ENCODE data around the gene UNC79.
A peak's percentile ranks its signal among the peaks of the same experiment; 100 is the strongest.

The UNC79 gene

DNA sequence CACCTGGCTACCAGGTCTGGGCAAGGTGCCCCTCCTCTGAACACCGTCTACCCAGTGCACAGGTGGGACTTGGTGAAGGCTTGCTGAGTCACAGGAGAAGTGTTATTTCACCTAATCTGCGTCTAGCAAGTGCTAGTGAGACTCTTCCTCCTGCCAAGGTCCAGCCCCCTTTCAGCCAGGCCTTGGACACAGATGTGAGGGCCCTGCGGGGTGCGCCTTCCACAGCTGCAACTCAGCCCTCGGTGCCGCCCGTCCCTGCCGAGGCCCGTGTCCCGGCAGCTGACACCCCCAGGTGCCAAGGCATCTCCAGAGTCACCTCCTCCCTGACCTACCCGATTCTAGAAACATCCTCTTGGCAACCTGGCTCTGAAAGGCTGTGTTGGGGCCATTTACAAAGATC, 302.5 kb downstream of the UNC79 start:
- no peak for DNase-seq

GRCh38 chr14:93733631-93734030, 302.9 kb downstream of the UNC79 start:
- DNase-seq = no peak

GRCh38 chr14:93734086-93734822, 303.5 kb downstream of the UNC79 start:
- peak; percentile 27 for DNase-seq

GRCh38 chr14:93735206-93735605, 304.5 kb downstream of the UNC79 start:
- DNase-seq = no peak

DNA sequence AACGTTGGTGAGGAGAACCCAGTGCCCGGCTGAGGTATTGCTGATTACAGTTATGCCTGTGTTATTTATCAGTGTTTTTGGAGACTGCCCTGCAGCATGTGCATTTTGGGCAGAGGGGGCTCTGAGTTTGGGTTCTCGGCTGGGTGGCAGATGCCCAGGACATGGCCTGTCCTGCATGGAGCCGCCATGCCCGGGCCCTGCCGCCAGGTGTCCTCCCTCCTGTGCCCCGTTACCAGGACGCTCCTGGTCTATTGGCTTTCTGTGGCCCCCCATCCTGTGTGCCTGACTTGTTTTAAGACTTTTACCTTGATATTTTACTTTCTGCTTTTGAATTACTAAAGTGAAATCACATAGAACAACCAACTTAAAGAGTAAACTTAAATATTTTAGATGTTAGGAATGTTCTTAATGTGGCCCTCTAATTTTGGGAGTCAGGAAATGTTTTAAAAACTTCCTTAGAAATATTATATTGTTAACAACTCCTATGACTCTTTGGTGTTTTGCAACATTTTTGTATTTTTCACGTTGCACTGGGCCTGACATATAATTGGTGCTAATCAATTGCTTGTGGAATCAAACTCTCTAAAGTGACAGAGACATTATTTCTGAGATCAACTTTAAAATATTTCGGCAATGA, 305.8 kb downstream of the UNC79 start:
- DNase-seq = peak; percentile 16

DNA sequence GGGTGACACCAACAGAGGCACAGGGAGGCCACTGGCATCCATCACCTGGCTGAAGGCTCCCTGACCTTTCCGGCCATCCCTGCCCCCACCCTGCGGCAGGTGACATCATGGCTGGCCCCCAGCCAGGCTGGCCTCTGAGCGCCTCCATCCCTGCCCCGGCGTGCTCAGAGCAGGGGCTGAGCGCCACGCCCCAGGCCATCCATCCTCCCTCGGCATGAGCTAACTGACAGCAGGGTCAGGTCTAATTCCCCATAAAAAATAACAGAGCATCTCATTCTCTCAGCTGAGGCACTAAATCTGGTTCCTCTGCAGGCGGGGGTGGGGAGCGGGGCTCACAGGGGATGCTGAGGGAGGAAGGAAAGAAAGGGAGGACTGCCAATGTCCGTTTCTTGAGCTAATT, 306.9 kb downstream of the UNC79 start:
- no peak for DNase-seq

DNA sequence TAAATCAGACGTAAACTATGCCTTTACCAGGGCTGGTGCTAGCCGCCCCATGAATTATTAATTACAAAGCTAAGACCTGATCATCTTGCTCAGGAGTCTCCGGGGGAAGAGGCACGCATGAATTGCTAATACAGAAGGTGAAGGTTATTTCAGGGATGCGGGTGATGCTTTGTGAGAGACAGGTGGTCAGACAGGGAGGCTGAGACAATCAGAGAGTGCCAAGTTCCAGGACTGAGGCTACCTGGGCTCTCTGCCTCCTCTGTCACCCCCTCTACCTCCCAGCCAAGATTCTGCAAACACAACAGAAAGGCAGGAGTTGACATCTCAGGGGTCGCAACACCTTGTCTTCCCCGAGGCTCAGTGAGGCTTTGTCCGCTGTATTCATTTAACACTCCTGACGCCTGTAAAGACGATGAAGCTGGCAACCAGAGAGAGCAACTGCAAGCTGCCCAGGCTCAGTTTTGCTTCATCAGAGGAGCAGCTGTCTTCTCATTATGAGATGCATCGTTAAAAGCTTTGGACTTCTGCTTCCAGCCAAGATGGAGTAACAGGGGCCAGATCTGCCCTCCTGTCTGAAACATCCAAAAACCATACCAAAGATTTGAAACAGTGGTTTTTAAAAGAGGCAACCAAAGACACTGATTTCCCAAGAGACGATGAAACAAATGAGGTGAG, 311.0 kb downstream of the UNC79 start:
- no peak for DNase-seq

GRCh38 chr14:93742761-93743160, 312.0 kb downstream of the UNC79 start:
- no peak for DNase-seq

DNA sequence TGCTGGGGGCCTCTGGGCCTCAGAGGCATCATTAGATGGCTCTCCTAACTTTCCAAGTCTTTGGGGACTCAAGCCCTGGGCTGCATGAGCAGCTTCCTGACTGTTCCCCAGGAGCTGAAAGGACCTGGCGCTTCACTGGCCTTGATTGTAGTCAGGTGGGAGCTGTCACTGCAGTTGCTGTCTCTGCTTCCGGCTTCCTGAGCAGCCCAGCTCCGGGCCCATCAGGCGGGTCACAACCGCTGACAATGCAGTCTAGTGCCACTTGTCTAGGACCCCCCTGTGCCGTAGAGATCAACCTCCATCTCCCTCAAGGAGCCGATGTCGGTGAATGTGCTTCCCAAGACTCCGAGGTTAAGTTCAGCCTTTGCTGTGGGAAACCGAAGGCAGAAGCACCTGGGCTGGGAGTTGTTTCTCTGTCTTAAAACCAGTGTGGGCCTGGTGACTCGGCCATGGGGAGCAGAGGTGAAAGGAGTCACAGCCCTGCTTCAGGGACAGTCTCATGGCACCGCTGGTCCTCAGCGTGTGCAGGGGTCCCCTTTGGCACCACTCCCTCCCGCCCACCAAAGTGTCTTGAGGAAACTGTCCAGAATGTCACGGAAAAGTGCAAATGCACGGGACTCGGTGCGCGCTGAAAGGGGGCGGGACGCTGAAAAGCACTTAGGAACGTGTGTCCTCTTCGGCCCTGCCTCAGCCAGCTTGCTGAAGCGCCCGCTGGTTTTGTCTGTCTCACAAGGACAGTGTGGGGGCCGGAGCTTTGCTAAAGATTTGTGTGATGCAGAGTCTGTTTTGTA, 312.7 kb downstream of the UNC79 start:
- DNase-seq = no peak

DNA sequence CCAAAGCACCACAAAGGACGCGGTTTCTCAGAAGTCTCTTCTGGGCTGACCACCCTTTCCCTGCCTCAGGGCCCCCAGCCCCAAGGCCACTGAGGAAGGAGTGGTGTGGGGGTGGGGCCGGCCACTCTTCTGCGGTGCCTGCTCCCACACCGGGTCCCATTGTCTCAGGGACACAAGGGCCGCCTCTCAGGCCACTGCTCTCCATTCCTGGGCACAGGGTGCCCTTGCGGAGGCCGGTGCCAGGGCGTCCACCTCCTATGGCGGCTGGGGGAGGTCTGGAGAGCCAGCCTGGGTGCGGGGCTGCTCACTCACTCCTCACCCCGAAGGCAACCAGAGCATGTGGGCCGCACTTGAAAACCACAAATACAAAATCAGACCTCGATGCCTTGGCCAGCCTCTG, 313.4 kb downstream of the UNC79 start:
- no peak for DNase-seq

- DNase-seq = no peak
Observed at GRCh38 chr14:93744876-93745275, 314.1 kb downstream of the UNC79 start.

GRCh38 chr14:93745603-93746273, 315.0 kb downstream of the UNC79 start:
- DNase-seq = no peak

DNA sequence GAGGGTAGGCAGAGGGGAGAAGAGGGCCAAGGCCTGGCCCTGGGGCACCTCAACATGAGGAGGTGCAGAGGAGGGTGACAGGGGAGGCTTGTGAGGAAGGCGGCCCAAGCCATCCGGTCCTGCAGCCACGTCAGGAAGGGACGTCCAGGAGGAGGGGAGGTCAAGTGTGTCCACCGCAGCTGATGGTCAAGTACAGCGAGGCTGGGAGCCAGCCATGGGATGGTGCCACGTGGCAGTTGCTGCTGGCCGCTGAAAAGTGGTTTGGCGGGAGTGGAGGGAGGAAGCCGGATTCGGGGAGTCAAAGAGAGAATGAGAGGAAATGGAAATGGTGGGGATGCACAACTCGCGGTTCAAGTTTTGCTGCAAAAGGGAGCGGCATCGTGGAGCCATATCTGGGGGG, 316.4 kb downstream of the UNC79 start:
- DNase-seq = no peak

DNA sequence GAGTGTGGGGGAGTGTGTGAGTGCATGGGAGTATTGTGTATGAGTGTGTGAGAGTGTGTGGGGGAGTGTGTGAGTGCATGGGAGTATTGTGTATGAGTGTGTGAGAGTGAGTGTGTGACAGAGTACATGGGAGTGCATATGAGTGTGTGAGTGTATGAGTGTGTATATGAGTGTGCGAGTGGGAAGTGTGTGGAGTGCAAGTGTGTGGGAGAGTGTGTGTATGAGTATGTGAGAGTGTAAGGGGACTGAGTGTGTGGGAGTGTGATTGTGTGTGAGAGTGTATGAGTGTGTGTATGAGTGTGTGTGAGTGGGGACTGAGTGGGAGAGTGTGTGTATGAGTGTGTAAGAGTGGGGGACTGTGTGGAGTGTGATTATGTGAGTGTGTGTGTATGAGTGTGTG, 316.8 kb downstream of the UNC79 start:
- no peak for DNase-seq

DNA sequence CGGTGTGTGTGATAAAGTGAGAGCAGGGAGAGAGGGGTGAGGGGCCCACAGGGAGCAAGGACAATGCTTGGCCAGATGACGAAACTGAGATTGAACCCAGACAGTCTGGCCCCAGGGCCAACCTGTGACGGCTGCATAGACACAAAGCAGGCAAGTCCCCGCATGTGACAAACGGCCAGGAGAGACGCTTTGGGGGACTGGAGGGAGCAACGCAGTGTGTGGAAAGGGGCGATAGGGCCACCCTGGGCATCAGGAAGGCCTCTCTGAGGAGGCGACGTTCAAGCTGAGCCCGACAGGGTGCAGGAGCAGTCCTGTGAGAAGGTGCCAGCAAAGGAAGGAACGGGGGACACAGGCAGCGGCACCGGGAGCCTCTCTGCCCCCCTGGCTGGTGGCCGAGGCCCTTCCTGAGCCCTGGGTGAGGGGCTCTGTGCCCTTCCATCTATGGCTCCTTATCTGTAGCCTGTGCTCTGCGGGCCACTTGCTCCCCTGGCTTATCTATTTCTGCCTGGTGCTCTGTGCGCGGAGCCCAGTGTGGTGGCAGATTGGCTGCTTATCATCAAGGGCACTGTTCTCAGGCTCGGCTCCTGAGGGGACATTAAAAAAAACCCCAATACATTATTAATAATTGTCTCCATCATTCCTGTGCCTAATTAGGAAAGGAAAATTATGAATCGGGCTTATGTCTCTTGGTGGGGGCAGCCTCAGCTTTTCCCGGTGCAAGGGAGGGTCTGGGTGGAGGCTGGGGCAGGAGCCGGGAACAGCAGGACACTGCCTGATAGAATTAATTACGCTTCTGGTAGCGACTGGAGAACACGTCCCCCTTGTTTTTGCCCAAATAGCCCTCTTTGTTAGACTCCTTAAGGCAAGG, 317.7 kb downstream of the UNC79 start:
- DNase-seq = no peak

GRCh38 chr14:93749076-93749420, 318.3 kb downstream of the UNC79 start:
- DNase-seq = no peak

GRCh38 chr14:93751946-93752655, 321.4 kb downstream of the UNC79 start:
- DNase-seq = no peak

- DNase-seq = no peak
Observed at GRCh38 chr14:93752980-93753561, 322.3 kb downstream of the UNC79 start.

- no peak for DNase-seq
Observed at GRCh38 chr14:93753647-93754046, 322.9 kb downstream of the UNC79 start.

DNA sequence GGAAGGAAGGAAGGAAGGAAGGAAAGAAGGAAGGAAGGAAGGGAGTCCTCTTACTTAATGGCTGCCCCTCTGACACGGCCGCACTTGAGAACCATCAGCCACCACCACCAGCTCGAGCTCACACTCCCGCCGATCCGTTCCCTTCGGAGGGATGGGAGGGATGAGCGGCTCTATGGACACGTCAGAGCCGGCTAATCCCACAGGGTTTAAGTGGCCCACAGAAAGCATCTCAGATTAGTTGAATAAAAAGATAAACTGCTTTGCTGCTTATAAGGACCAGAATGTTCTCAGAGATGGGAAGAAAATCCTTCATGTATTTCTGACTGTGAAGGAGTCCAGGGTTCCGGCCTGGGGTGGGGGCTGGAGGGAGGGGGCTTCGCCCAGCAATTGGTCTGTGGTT, 326.5 kb downstream of the UNC79 start:
- no peak for DNase-seq
